HL-60/S4 treated with phorbol 12-myristate 13-acetate at 8.2 ng/mL for 4 days and 3 days (cell line): ENCODE results near the gene SLC37A4.

Experiments used
- in situ Hi-C: fragments of 300-500 bp; cut with MboI; formaldehyde crosslinking; loops from 2 replicates; pipeline ENCODE4 v1.15.0; 2022; ENCODE audit warnings: low sequenced_read_pairs

SLC37A4 gene

GRCh38 chr11:118979434-118979833 is 51.2 kb downstream of the SLC37A4 start:
- in situ Hi-C loops = no loop called here

- in situ Hi-C loops = no loop called here
Observed at GRCh38 chr11:118975771-118976709, 54.6 kb downstream of the SLC37A4 start.
